Inflammatory macrophage treated with lipopolysaccharide for 4 hours (primary cell): ENCODE data around the gene CCDC178.
"Not testable (repeated sequence)": the region's sequence is repeated elsewhere in the genome, so short reads cannot be mapped to it uniquely, and the experiment has no call there.

Experiments used
- DNase-seq: peaks from one replicate; pipeline ENCODE4 v3.0.0-alpha.2; 2020

The CCDC178 gene

GRCh38 chr18:33201509-33201926, 239.0 kb downstream of the CCDC178 start:
- DNase-seq: peak; percentile 24

DNA sequence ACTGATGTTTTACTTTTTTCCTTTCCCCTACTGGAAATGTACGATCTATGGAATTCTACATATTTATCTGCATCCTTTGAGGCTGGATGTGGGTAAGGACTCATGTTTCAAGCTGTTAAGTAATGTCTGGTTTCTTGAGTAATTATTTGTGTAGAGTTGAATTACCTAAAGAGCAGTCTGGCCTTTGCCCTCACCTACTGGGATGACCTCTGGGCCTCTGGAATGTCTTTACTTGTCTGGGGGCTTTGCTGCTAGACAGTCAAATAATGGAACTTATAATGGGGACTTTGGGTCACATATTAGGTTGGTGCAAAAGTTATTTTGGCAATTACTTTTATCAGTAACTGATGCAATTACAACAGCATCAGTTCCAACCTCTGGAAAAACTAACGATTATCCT, 244.7 kb downstream of the CCDC178 start:
- DNase-seq: no peak

DNA sequence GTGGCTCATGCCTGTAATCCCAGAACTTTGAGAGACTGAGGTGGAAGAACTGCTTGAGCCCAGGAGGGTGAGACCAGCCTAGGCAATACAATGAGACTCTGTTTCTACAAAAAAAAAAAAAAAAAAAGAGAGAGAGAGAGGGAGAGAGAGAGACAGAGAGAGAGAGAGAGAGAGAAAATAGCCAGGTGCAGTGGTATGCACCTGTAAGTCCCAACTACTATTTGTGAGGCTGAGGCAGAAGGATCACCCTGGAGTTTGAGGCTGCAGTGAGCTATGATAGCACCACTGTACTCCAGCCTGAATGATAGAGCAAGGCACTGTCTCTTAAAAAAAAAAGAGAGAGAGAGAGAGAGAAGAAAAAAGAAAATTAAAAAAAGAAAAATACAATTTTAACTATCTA, 245.7 kb downstream of the CCDC178 start:
- DNase-seq: no peak

- peak; percentile 44 for DNase-seq
Measured at GRCh38 chr18:33184958-33185357, 255.6 kb downstream of the CCDC178 start.

GRCh38 chr18:33184175-33184574, 256.3 kb downstream of the CCDC178 start:
- peak; percentile 41 for DNase-seq

- DNase-seq: no peak
Measured at GRCh38 chr18:33183136-33183535, 257.4 kb downstream of the CCDC178 start.

DNA sequence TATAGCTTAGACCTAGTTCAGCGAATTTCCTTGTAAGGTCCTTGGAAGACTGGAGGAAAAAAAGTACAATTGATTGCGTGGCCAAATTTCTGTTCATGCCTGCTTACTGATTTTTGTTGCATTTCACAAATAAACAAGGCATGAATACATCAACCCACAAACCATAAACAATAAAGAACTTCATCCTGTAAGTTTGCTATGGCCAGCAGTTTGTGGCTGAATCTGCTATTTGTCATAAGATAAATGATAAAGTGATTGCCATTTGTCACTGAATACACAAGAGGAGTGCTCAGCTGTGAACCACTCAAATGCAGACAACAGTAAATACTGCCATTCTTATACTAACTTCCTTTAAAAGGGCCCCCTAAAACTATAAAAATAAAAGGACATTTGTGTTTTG, 259.5 kb downstream of the CCDC178 start:
- no peak for DNase-seq

DNA sequence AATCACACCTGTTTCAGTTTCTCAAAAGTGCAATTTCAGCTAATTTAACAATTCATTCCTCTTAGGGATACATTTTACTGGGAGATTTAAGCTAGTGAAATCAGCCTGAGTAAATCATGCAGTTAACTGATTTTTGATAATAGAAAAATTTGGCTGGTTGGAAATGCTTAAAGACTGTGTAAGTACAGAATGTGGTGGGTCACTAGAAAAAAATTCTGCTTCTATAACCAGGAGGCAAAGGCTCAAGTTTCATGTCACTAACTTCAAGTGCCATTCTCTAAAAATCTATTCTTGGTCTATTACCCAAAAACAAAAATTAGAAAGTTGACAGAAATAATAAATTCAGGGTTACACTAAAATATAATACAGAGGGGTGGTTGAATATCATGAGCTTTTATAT, 271.3 kb downstream of the CCDC178 start:
- no peak for DNase-seq

DNA sequence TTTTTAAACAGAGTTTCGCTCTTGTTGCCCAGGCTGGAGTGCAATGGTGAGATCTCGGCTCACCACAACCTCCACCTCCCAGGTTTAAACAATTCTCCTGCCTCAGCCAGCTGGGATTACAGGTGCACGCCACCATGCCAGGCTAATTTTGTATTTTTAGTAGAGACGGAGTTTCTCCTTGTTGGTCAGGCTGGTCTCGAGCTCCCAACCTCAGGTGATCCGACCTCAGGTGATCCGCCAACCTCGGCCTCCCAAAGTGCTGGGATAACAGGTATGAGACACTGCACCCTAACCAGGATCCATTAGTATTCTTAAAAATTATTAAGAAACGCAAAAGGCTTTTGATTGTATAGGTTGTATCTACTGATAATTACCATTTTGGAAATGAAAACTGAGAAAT, 276.4 kb downstream of the CCDC178 start:
- not testable (repeated sequence) for DNase-seq

DNA sequence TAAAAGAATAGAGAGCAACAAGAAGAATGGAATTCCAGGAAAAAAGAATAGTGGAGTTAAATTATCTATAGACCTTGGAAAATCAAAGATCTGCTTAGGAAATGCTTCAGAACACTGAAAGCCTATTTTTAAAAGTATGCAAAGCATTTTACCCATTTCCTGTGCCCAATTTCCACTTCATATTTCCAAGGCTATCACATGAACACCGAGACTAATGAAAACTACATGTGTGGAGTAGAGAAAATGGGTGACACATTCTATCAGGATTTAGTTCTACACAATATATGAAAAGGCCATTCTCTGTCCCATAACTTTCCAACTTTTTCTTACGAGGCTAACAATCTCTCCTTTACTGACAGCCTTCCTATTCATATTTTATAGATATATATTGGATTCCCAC, 279.4 kb downstream of the CCDC178 start:
- DNase-seq: no peak

DNA sequence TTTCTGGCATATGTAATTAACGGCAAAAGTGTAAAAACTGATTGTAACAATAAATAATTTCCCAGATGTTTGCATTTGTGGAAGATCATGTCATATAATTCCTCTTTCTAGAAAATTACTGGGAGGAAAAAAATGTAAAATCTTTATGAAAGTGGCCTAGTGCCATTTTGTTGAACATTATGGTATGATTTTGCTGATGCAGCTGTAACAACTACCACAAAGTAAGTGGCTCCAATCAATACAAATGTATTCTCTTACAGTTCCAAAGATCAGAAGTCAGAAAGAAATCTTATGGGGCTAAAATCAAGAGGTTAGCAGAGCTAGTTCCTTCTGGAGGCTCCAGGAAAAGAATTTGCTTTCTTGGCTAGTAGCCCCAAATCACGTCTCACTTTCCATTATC, 281.4 kb downstream of the CCDC178 start:
- DNase-seq: no peak

GRCh38 chr18:33157893-33158292, 282.6 kb downstream of the CCDC178 start:
- DNase-seq: no peak

- DNase-seq: no peak
Measured at GRCh38 chr18:33156906-33157470, 283.5 kb downstream of the CCDC178 start.

- DNase-seq: no peak
Measured at GRCh38 chr18:33154049-33154448, 286.5 kb downstream of the CCDC178 start.

DNA sequence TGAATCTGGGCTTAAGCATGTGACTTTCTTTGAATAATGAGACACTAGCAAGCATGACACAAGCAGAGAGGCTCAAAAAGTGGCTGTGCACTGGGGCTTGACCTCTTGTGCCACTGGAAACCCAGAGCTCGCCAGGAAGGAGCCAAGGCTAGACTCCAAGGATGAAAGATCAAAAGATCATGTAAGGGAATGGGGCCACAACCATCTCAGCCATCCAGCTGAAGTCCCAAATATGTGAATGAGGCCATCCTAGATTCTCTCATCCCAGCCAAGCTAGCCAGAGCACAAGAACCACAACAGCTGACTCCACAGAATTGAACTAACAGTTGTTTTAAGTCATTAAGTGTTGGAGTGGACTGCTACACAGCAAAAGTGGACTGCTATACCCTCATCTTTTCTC, 288.1 kb downstream of the CCDC178 start:
- DNase-seq: no peak

DNA sequence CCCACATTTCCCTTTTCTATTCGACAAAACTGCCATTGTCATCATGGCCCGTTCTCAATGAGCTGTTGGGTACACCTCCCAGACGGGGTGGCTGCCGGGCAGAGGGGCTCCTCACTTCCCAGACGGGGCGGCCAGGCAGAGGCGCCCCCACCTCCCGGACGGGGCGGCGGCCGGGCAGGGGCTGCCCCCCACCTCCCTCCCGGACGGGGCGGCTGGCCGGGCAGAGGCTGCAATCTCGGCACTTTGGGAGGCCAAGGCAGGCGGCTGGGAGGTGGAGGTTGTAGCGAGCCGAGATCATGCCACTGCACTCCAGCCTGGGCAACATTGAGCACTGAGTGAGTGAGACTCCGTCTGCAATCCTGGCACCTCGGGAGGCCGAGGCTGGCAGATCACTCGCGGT, 292.7 kb downstream of the CCDC178 start:
- DNase-seq: not testable (repeated sequence)

- DNase-seq: peak; percentile 89
Measured at GRCh38 chr18:33146014-33146413, 294.5 kb downstream of the CCDC178 start.

- no peak for DNase-seq
Measured at GRCh38 chr18:33135951-33136660, 304.4 kb downstream of the CCDC178 start.

- DNase-seq: no peak
Measured at GRCh38 chr18:33132657-33133056, 307.9 kb downstream of the CCDC178 start.

GRCh38 chr18:33128581-33128980, 311.9 kb downstream of the CCDC178 start:
- peak; percentile 27 for DNase-seq

GRCh38 chr18:33123862-33124518, 316.5 kb downstream of the CCDC178 start:
- DNase-seq: no peak

DNA sequence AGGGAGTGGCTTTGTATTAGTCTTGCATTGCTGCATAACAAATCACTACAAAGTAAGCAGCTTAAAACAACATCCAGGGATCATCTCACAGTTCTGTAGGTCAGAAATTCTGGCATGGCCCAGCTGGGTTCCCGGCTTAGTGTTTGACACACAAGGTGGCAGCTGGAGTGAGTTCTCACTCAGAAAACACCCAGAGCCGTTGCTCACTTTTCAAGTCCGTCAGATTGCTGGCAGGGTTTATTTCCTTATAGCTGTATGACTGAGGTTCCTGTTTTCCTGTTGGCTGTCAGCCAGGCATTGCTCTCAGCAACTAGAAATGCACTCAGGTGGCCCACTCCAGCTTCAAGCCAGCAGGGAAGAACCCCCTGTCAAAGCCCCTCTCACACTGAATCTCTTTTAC, 324.1 kb downstream of the CCDC178 start:
- peak; percentile 30 for DNase-seq

- no peak for DNase-seq
Measured at GRCh38 chr18:33115917-33116316, 324.6 kb downstream of the CCDC178 start.

DNA sequence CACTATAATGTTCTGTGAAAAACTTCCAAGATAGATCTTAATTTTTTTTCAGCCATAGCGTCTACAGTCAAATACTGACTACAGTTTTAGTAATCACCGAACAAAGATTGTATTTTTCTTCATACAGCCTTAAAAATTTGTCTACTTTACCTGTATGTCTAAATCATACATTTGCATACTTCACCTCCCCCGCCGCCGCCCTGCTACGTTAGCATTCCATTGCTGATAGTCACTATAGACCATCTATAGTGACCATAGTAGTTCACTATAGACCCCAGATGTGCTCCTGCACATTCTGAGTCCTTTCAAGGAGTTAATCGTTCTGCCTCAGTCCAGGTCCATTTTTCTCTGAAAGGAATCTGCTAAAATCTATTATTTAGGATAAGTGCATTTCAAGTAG, 325.0 kb downstream of the CCDC178 start:
- DNase-seq: no peak
